Measurements from ENCODE around the gene WNK4. TPM values are rescaled to one million over a fixed set of nuclear protein-coding genes. Genes with fewer than 3 reads are reported as not detected.

WNK4 gene
- total RNA-seq, 1 experiment from 2014 or later, result 2.6 TPM

DNA sequence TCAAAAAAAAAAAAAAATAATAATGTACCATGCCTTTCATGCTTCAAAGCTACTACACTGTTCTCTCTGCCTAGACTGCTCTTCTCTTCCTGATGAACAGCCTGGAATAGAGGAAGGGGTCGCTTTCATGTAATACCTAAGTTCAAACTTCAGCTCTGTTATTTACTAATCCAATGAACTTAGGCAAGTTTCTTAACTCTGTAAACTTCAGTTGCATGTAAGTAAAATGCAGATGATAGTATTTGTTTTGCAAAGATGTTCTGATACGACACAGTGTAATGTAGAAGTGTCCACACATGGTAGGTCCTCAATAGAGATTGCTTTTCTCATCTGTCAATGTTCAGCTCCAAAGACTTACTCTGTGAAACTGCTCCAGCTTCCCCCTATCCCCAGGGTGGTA is 11.5 kb downstream of the WNK4 start:
- Mint-ChIP-seq H3K4me3 (no peak overlapping the region), H3K4me1 (no peaks in the 10 kb centered on the region), H3K27ac (no peak overlapping the region), H3K36me3 (ENCODE audit: insufficient read depth in 1 of 3, low read depth in 3 of 3) (peaks cover 3 to 19% (median 14%) of the 10 kb centered on the region in 3 experiments; a peak in 5 of 7 replicates), H3K9me3 (no peaks in the 10 kb centered on the region), H3K27me3 (ENCODE audit: low read depth) (no peaks in the 10 kb centered on the region; the same call in 1 of the 2 replicates)
- TF ChIP-seq, protein P1, sequence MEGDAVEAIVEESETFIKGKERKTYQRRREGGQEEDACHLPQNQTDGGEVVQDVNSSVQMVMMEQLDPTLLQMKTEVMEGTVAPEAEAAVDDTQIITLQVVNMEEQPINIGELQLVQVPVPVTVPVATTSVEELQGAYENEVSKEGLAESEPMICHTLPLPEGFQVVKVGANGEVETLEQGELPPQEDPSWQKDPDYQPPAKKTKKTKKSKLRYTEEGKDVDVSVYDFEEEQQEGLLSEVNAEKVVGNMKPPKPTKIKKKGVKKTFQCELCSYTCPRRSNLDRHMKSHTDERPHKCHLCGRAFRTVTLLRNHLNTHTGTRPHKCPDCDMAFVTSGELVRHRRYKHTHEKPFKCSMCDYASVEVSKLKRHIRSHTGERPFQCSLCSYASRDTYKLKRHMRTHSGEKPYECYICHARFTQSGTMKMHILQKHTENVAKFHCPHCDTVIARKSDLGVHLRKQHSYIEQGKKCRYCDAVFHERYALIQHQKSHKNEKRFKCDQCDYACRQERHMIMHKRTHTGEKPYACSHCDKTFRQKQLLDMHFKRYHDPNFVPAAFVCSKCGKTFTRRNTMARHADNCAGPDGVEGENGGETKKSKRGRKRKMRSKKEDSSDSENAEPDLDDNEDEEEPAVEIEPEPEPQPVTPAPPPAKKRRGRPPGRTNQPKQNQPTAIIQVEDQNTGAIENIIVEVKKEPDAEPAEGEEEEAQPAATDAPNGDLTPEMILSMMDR (conservative IDR thresholded peaks at IDR 0.05), result no peak
- no peaks in the 10 kb centered on the region for H3K23me2 ChIP-seq (ENCODE audit: insufficient read length, low read depth, low read length, poor library complexity, severe bottlenecking)
- no peak overlapping the region for H3K14ac ChIP-seq (ENCODE audit: insufficient read depth, low read length)
- no peak overlapping the region for H2BK12ac ChIP-seq (ENCODE audit: insufficient read length, low read depth, low read length)
- H3K27me3 ChIP-seq (ENCODE audit: insufficient read depth, low read length), result no peaks in the 10 kb centered on the region
- H4K5ac ChIP-seq (ENCODE audit: insufficient read length, low read depth, low read length), result no peak overlapping the region
- H3K9ac ChIP-seq (ENCODE audit: extremely low read depth, insufficient read length, low read length), result no peak overlapping the region
- no peak overlapping the region for H3K56ac ChIP-seq (ENCODE audit: insufficient read length, low read depth, low read length)
- H2BK20ac ChIP-seq (ENCODE audit: low read depth, low read length, poor library complexity, severe bottlenecking), result no peak overlapping the region
- H2BK120ac ChIP-seq (ENCODE audit: low read depth, low read length, poor library complexity, severe bottlenecking), result no peak overlapping the region
- no peak overlapping the region for H2BK5ac ChIP-seq (ENCODE audit: insufficient read length, low read length)
- DNase-seq, result no peak
- no peak overlapping the region for H2BK15ac ChIP-seq (ENCODE audit: low read depth, low read length)
- H3T11ph ChIP-seq (ENCODE audit: low read length), result no peak overlapping the region
- no peaks in the 10 kb centered on the region for H3K9me3 ChIP-seq (ENCODE audit: control insufficient read depth, low read depth, low read length)
- no peaks in the 10 kb centered on the region for H3K79me2 ChIP-seq (ENCODE audit: insufficient read depth, low read length)
- H4K8ac ChIP-seq (replicated peaks; ENCODE audit: insufficient read length, low read depth, low read length), result no peak overlapping the region
- no peak overlapping the region for H3K4ac ChIP-seq (ENCODE audit: low read depth, low read length)
- H2AFZ ChIP-seq (ENCODE audit: low read length), result no peak overlapping the region
- no peak overlapping the region for H3K23ac ChIP-seq (ENCODE audit: insufficient read length, low read depth, low read length)
- H4K91ac ChIP-seq (ENCODE audit: insufficient read length, low read depth, low read length), result no peak overlapping the region
- H3K18ac ChIP-seq (ENCODE audit: insufficient read length, low read depth, low read length), result no peak overlapping the region
- no peaks in the 10 kb centered on the region for H3K4me1 ChIP-seq (ENCODE audit: insufficient read depth, low read length)
- H4K20me1 ChIP-seq (ENCODE audit: control insufficient read depth, insufficient read depth, insufficient read length), result no peaks in the 10 kb centered on the region
- WGBS (ENCODE audit: extremely low coverage, insufficient read length, low lambda C conversion rate), result no CpG with 5 or more reads among the region's 2 CpGs
- H3K4me2 ChIP-seq (ENCODE audit: insufficient read depth, insufficient read length, low read length), result no peak overlapping the region
- H3K79me1 ChIP-seq (ENCODE audit: insufficient read depth, low read depth, low read length, poor library complexity, severe bottlenecking), result no peaks in the 10 kb centered on the region
- H3K27ac ChIP-seq (ENCODE audit: insufficient read length, low read depth, low read length), result no peak overlapping the region
- no peak overlapping the region for H2AK5ac ChIP-seq (ENCODE audit: insufficient read length, low read length)

Data from H9 (cell line).